B cell (primary cell): ENCODE measurements around the gene PLEKHH1. TPM values are rescaled to one million over a fixed set of nuclear protein-coding genes. Genes with fewer than 3 reads are reported as not detected.

Experiments used
- ATAC-seq: fragments of 200-7000 bp; cut with Tn5 transposase; one replicate; pipeline ENCODE4 v1.10.0; 2021; ENCODE audit warnings: low read depth, mild to moderate bottlenecking, moderate number of reproducible peaks, moderate library complexity
- CTCF ChIA-PET: fragments of 350-600 bp; sonication (Branson Sonifier 250); formaldehyde crosslinking; loops from one replicate; lab custom pipeline; 2021; ENCODE audit warnings: antibody characterized with exemption, inconsistent platforms; lab: Charles Lee
- POLR2A ChIA-PET: fragments of 350-600 bp; sonication (Branson Sonifier 250); formaldehyde crosslinking; loops from one replicate; lab custom pipeline; 2021; ENCODE audit warnings: antibody characterized with exemption; lab: Charles Lee
- DNase-seq: peaks from one replicate; pipeline ENCODE4 v3.0.0; 2013
- H2AFZ ChIP-seq: 2 replicates; pipeline ENCODE4 v1.6.1; 2012; ENCODE audit warnings: mild to moderate bottlenecking, low read depth, low read length; ENCODE audit not compliant: insufficient read depth, poor library complexity, severe bottlenecking
- H3K27ac ChIP-seq, 2 donors: 1 replicate in 1 of 2; 2 replicates in 1 of 2; pipeline ENCODE4 v1.5.1; 2012 to 2013; ENCODE audit warnings: low read length in 2 of 2, mild to moderate bottlenecking in 2 of 2, moderate library complexity in 1 of 2
- H3K27me3 ChIP-seq, 4 experiments: fragments of 200-600 bp in 1 of 4; sonication (generic) in 1 of 4; replicated peaks in 1 of 4; 1 replicate in 2 of 4; 2 replicates in 2 of 4; pipeline versions ENCODE4 v1.6.1 to v1.7.0; 2013 to 2016; ENCODE audit warnings: low read length in 3 of 4, mild to moderate bottlenecking in 2 of 4, mixed read lengths in 1 of 4, moderate library complexity in 1 of 4; ENCODE audit not compliant: insufficient read depth in 4 of 4, control insufficient read depth in 3 of 4; ENCODE audit errors: control extremely low read depth in 1 of 4
- H3K36me3 ChIP-seq, 2 experiments: replicated peaks in 1 of 2; 1 replicate in 1 of 2; 2 replicates in 1 of 2; pipeline versions ENCODE4 v1.6.1 to v1.7.1; 2013; ENCODE audit warnings: low read length in 1 of 2; ENCODE audit not compliant: insufficient read depth in 2 of 2, control insufficient read depth in 1 of 2; ENCODE audit errors: control extremely low read depth in 1 of 2, extremely low read depth in 1 of 2
- H3K4me1 ChIP-seq, 2 donors: fragments of 200-600 bp in 1 of 2; sonication (generic) in 1 of 2; 1 replicate in 1 of 2; 2 replicates in 1 of 2; pipeline versions ENCODE4 v1.5.1 to v1.6.1; 2013 to 2017; ENCODE audit warnings: low read length in 2 of 2; ENCODE audit not compliant: control insufficient read depth in 2 of 2, insufficient read depth in 2 of 2
- H3K4me2 ChIP-seq: replicated peaks from 2 replicates; pipeline ENCODE3; 2012; ENCODE audit warnings: mild to moderate bottlenecking, low read depth, low read length; ENCODE audit not compliant: poor library complexity, severe bottlenecking
- H3K4me3 ChIP-seq, 5 experiments: fragments of 200-600 bp in 1 of 5; sonication (generic) in 1 of 5; 1 replicate in 3 of 5; 2 replicates in 2 of 5; pipeline versions ENCODE4 v1.5.1 to v1.7.0; 2011 to 2016; ENCODE audit warnings: low read length in 4 of 5, mild to moderate bottlenecking in 4 of 5, low read depth in 2 of 5, control low read depth in 1 of 5, moderate library complexity in 1 of 5; ENCODE audit not compliant: insufficient read depth in 1 of 5; ENCODE audit errors: control extremely low read depth in 1 of 5, extremely low read depth in 1 of 5
- H3K79me2 ChIP-seq: fragments of 200-600 bp; sonication (generic); one replicate; pipeline ENCODE4 v1.6.0; 2016; ENCODE audit warnings: low read length; ENCODE audit not compliant: control insufficient read depth, insufficient read depth
- H3K9ac ChIP-seq: fragments of 200-600 bp; sonication (generic); 2 replicates; pipeline ENCODE4 v1.6.1; 2017; ENCODE audit warnings: mild to moderate bottlenecking, low read length, moderate library complexity
- H3K9me3 ChIP-seq, 3 donors: one replicate each; pipeline versions ENCODE4 v1.6.1 to v1.7.1; 2013; ENCODE audit warnings: low read length in 2 of 3; ENCODE audit not compliant: control insufficient read depth in 2 of 3, insufficient read depth in 1 of 3; ENCODE audit errors: control extremely low read depth in 1 of 3
- H4K20me1 ChIP-seq: 2 replicates; pipeline ENCODE4 v1.6.0; 2012; ENCODE audit warnings: mild to moderate bottlenecking, low read length; ENCODE audit not compliant: insufficient read depth, control insufficient read depth, poor library complexity, severe bottlenecking
- H3K27ac Mint-ChIP-seq: one replicate; pipeline ENCODE4 v1.8.0; 2021; ENCODE audit warnings: mixed read lengths
- H3K27me3 Mint-ChIP-seq: one replicate; pipeline ENCODE4 v1.8.0; 2021; ENCODE audit warnings: mixed read lengths
- H3K4me1 Mint-ChIP-seq: one replicate; pipeline ENCODE4 v1.8.0; 2021; ENCODE audit warnings: mixed read lengths
- H3K4me3 Mint-ChIP-seq: one replicate; pipeline ENCODE4 v1.8.0; 2021; ENCODE audit warnings: mixed read lengths
- H3K9me3 Mint-ChIP-seq: one replicate; pipeline ENCODE4 v1.8.0; 2022; ENCODE audit warnings: mixed read lengths; ENCODE audit not compliant: insufficient read depth
- EZH2 ChIP-seq: IDR thresholded peaks from 2 replicates; pipeline ENCODE4 v1.6.1; 2012; ENCODE audit warnings: borderline replicate concordance, low read depth, mild to moderate bottlenecking, moderate library complexity, low read length; ENCODE audit not compliant: insufficient read depth, poor library complexity, severe bottlenecking
- WGBS: methylation state at CpG from one replicate; pipeline ENCODE4 v1.1.5; 2013; ENCODE audit warnings: missing lambda C conversion rate; ENCODE audit not compliant: insufficient coverage; 5-methylcytosine and 5-hydroxymethylcytosine counted together
- intact Hi-C: fragments of 100-400 bp; cut with micrococcal nuclease; formaldehyde crosslinking; loops from one replicate; pipeline ENCODE4 v1.10.0; 2022
- polyA plus RNA-seq: library from polyadenylated mRNA; depleted of rRNA; stranded (reverse); fragments of >200 nt; gene quantifications from 2 replicates; pipeline ENCODE4 v1.2.3, GENCODE V29; 2012
- total RNA-seq, 2 donors: library from RNA; stranded (reverse); fragments of 120-200 nt in 1 of 2; gene quantifications; 1 replicate in 1 of 2; 2 replicates in 1 of 2; pipeline versions ENCODE4 v1.2.3 to v1.2.4, GENCODE V29; 2013 to 2022
- TF ChIP-seq, protein P1 (sequence below): fragments of 200-600 bp; IDR thresholded peaks from one replicate; pipeline ENCODE4 v1.8.0; 2022; ENCODE audit warnings: antibody characterized with exemption, mild to moderate bottlenecking

PLEKHH1 gene
- total and polyA plus RNA-seq, 2 donors (not counting 1 experiment from before 2014, with no cell fraction given) = 0.17 to 0.37 TPM

DNA sequence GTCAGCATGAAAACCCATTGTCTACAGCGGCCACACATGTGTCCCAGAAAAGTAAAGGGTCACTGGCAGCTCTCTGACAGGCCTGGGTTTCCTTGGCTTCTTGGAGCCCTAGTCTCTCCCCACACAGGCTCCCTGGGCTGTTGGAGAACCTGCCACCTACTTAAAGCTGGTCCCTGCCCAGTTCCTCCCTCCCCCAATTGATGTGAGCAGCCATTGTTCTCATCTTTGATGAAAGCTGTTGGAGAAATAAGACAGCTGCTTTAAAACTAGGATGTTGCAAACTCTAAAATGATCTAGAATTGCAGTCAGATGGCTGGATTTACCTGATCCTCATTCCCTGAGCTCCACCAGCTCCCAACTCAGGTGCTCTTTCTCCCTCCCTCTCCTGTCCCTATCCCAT is 4.8 kb upstream of the PLEKHH1 start:
- POLR2A ChIA-PET = no interaction called here
- Histone ChIP-seq H3K4me2 (no peak overlapping the region), H3K27me3 (peaks cover 0 to 53% (median 24%) of the 10 kb centered on the region in 4 experiments), H3K79me2 (no peaks in the 10 kb centered on the region), H3K9ac (no peak overlapping the region), H3K36me3 (no peaks in the 10 kb centered on the region), H4K20me1 (no peaks in the 10 kb centered on the region), H3K4me3 (no peak overlapping the region), H3K27ac (no peak overlapping the region), H2AFZ (no peak overlapping the region), H3K9me3 (no peaks in the 10 kb centered on the region), H3K4me1 (peaks cover 5 to 13% of the 10 kb centered on the region in 2 donors)
- Mint-ChIP-seq H3K27me3 (peaks cover 49% of the 10 kb centered on the region), H3K27ac (no peak overlapping the region), H3K9me3 (no peaks in the 10 kb centered on the region), H3K4me3 (no peak overlapping the region), H3K4me1 (peaks cover 6% of the 10 kb centered on the region)
- DNase-seq (no peak), ATAC-seq (no peak)
- CTCF ChIA-PET = interaction anchor here (0.6 to 4.3 kb wide), 7 partner anchors 10 to 1299 kb away, joined by 3 to 65 read pairs (median 14); partner anchors contain the start of gene TMEM229B
- WGBS = 91% methylated on average over 1 of the region's 1 CpG
- intact Hi-C loops = no loop called here
- TF ChIP-seq EZH2 = no peak
- TF ChIP-seq, protein P1, sequence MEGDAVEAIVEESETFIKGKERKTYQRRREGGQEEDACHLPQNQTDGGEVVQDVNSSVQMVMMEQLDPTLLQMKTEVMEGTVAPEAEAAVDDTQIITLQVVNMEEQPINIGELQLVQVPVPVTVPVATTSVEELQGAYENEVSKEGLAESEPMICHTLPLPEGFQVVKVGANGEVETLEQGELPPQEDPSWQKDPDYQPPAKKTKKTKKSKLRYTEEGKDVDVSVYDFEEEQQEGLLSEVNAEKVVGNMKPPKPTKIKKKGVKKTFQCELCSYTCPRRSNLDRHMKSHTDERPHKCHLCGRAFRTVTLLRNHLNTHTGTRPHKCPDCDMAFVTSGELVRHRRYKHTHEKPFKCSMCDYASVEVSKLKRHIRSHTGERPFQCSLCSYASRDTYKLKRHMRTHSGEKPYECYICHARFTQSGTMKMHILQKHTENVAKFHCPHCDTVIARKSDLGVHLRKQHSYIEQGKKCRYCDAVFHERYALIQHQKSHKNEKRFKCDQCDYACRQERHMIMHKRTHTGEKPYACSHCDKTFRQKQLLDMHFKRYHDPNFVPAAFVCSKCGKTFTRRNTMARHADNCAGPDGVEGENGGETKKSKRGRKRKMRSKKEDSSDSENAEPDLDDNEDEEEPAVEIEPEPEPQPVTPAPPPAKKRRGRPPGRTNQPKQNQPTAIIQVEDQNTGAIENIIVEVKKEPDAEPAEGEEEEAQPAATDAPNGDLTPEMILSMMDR = no peak
